B cell (primary cell): ENCODE measurements around the gene MRTO4. TPM values are rescaled to one million over a fixed set of nuclear protein-coding genes. Genes with fewer than 3 reads are reported as not detected.

Experiments used
- ATAC-seq: fragments of 200-7000 bp; cut with Tn5 transposase; one replicate; pipeline ENCODE4 v1.10.0; 2021; ENCODE audit warnings: low read depth, mild to moderate bottlenecking, moderate number of reproducible peaks, moderate library complexity
- CTCF ChIA-PET: fragments of 350-600 bp; sonication (Branson Sonifier 250); formaldehyde crosslinking; loops from one replicate; lab custom pipeline; 2021; ENCODE audit warnings: antibody characterized with exemption, inconsistent platforms; lab: Charles Lee
- POLR2A ChIA-PET: fragments of 350-600 bp; sonication (Branson Sonifier 250); formaldehyde crosslinking; loops from one replicate; lab custom pipeline; 2021; ENCODE audit warnings: antibody characterized with exemption; lab: Charles Lee
- DNase-seq: peaks from one replicate; pipeline ENCODE4 v3.0.0; 2013
- H2AFZ ChIP-seq: 2 replicates; pipeline ENCODE4 v1.6.1; 2012; ENCODE audit warnings: mild to moderate bottlenecking, low read depth, low read length; ENCODE audit not compliant: insufficient read depth, poor library complexity, severe bottlenecking
- H3K27ac ChIP-seq, 2 donors: 1 replicate in 1 of 2; 2 replicates in 1 of 2; pipeline ENCODE4 v1.5.1; 2012 to 2013; ENCODE audit warnings: low read length in 2 of 2, mild to moderate bottlenecking in 2 of 2, moderate library complexity in 1 of 2
- H3K27me3 ChIP-seq, 4 experiments: fragments of 200-600 bp in 1 of 4; sonication (generic) in 1 of 4; replicated peaks in 1 of 4; 1 replicate in 2 of 4; 2 replicates in 2 of 4; pipeline versions ENCODE4 v1.6.1 to v1.7.0; 2013 to 2016; ENCODE audit warnings: low read length in 3 of 4, mild to moderate bottlenecking in 2 of 4, mixed read lengths in 1 of 4, moderate library complexity in 1 of 4; ENCODE audit not compliant: insufficient read depth in 4 of 4, control insufficient read depth in 3 of 4; ENCODE audit errors: control extremely low read depth in 1 of 4
- H3K36me3 ChIP-seq, 2 experiments: replicated peaks in 1 of 2; 1 replicate in 1 of 2; 2 replicates in 1 of 2; pipeline versions ENCODE4 v1.6.1 to v1.7.1; 2013; ENCODE audit warnings: low read length in 1 of 2; ENCODE audit not compliant: insufficient read depth in 2 of 2, control insufficient read depth in 1 of 2; ENCODE audit errors: control extremely low read depth in 1 of 2, extremely low read depth in 1 of 2
- H3K4me1 ChIP-seq, 2 donors: fragments of 200-600 bp in 1 of 2; sonication (generic) in 1 of 2; 1 replicate in 1 of 2; 2 replicates in 1 of 2; pipeline versions ENCODE4 v1.5.1 to v1.6.1; 2013 to 2017; ENCODE audit warnings: low read length in 2 of 2; ENCODE audit not compliant: control insufficient read depth in 2 of 2, insufficient read depth in 2 of 2
- H3K4me2 ChIP-seq: replicated peaks from 2 replicates; pipeline ENCODE3; 2012; ENCODE audit warnings: mild to moderate bottlenecking, low read depth, low read length; ENCODE audit not compliant: poor library complexity, severe bottlenecking
- H3K4me3 ChIP-seq, 5 experiments: fragments of 200-600 bp in 1 of 5; sonication (generic) in 1 of 5; 1 replicate in 3 of 5; 2 replicates in 2 of 5; pipeline versions ENCODE4 v1.5.1 to v1.7.0; 2011 to 2016; ENCODE audit warnings: low read length in 4 of 5, mild to moderate bottlenecking in 4 of 5, low read depth in 2 of 5, control low read depth in 1 of 5, moderate library complexity in 1 of 5; ENCODE audit not compliant: insufficient read depth in 1 of 5; ENCODE audit errors: control extremely low read depth in 1 of 5, extremely low read depth in 1 of 5
- H3K79me2 ChIP-seq: fragments of 200-600 bp; sonication (generic); one replicate; pipeline ENCODE4 v1.6.0; 2016; ENCODE audit warnings: low read length; ENCODE audit not compliant: control insufficient read depth, insufficient read depth
- H3K9ac ChIP-seq: fragments of 200-600 bp; sonication (generic); 2 replicates; pipeline ENCODE4 v1.6.1; 2017; ENCODE audit warnings: mild to moderate bottlenecking, low read length, moderate library complexity
- H3K9me3 ChIP-seq, 3 donors: one replicate each; pipeline versions ENCODE4 v1.6.1 to v1.7.1; 2013; ENCODE audit warnings: low read length in 2 of 3; ENCODE audit not compliant: control insufficient read depth in 2 of 3, insufficient read depth in 1 of 3; ENCODE audit errors: control extremely low read depth in 1 of 3
- H4K20me1 ChIP-seq: 2 replicates; pipeline ENCODE4 v1.6.0; 2012; ENCODE audit warnings: mild to moderate bottlenecking, low read length; ENCODE audit not compliant: insufficient read depth, control insufficient read depth, poor library complexity, severe bottlenecking
- H3K27ac Mint-ChIP-seq: one replicate; pipeline ENCODE4 v1.8.0; 2021; ENCODE audit warnings: mixed read lengths
- H3K27me3 Mint-ChIP-seq: one replicate; pipeline ENCODE4 v1.8.0; 2021; ENCODE audit warnings: mixed read lengths
- H3K4me1 Mint-ChIP-seq: one replicate; pipeline ENCODE4 v1.8.0; 2021; ENCODE audit warnings: mixed read lengths
- H3K4me3 Mint-ChIP-seq: one replicate; pipeline ENCODE4 v1.8.0; 2021; ENCODE audit warnings: mixed read lengths
- H3K9me3 Mint-ChIP-seq: one replicate; pipeline ENCODE4 v1.8.0; 2022; ENCODE audit warnings: mixed read lengths; ENCODE audit not compliant: insufficient read depth
- CTCF ChIP-seq: fragments of 200-600 bp; IDR thresholded peaks from one replicate; pipeline ENCODE4 v1.8.0; 2022; ENCODE audit warnings: antibody characterized with exemption, mild to moderate bottlenecking
- EZH2 ChIP-seq: IDR thresholded peaks from 2 replicates; pipeline ENCODE4 v1.6.1; 2012; ENCODE audit warnings: borderline replicate concordance, low read depth, mild to moderate bottlenecking, moderate library complexity, low read length; ENCODE audit not compliant: insufficient read depth, poor library complexity, severe bottlenecking
- WGBS: methylation state at CpG from one replicate; pipeline ENCODE4 v1.1.5; 2013; ENCODE audit warnings: missing lambda C conversion rate; ENCODE audit not compliant: insufficient coverage; 5-methylcytosine and 5-hydroxymethylcytosine counted together
- intact Hi-C: fragments of 100-400 bp; cut with micrococcal nuclease; formaldehyde crosslinking; loops from one replicate; pipeline ENCODE4 v1.10.0; 2022
- polyA plus RNA-seq: library from polyadenylated mRNA; depleted of rRNA; stranded (reverse); fragments of >200 nt; gene quantifications from 2 replicates; pipeline ENCODE4 v1.2.3, GENCODE V29; 2012
- total RNA-seq, 2 donors: library from RNA; stranded (reverse); fragments of 120-200 nt in 1 of 2; gene quantifications; 1 replicate in 1 of 2; 2 replicates in 1 of 2; pipeline versions ENCODE4 v1.2.3 to v1.2.4, GENCODE V29; 2013 to 2022

The MRTO4 gene
- total and polyA plus RNA-seq, 2 donors (not counting 1 experiment from before 2014, with no cell fraction given): 10.6 to 28.1 TPM

- no peak overlapping the region for H3K9ac ChIP-seq
- no peaks in the 10 kb centered on the region for H3K4me1 Mint-ChIP-seq
Measured at GRCh38 chr1:19260211-19261138, 8.9 kb downstream of the MRTO4 start.

More at GRCh38 chr1:19260211-19261138, 8.9 kb downstream of the MRTO4 start:
- ATAC-seq (no peak), DNase-seq (no peak)
- Histone ChIP-seq H3K36me3 (peaks cover 0 to 37% of the 10 kb centered on the region in 2 experiments), H3K27me3 (no peaks in the 10 kb centered on the region), H3K9me3 (no peaks in the 10 kb centered on the region), H3K4me2 (no peak overlapping the region), H3K4me1 (no peaks in the 10 kb centered on the region), H4K20me1 (peaks cover 11% of the 10 kb centered on the region), H2AFZ (no peak overlapping the region), H3K4me3 (no peak overlapping the region), H3K27ac (no peak overlapping the region), H3K79me2 (no peaks in the 10 kb centered on the region)
- Mint-ChIP-seq H3K27ac (no peak overlapping the region), H3K9me3 (no peaks in the 10 kb centered on the region), H3K27me3 (no peaks in the 10 kb centered on the region), H3K4me3 (no peak overlapping the region)
- intact Hi-C loops: no loop called here
- TF ChIP-seq CTCF (no peak), EZH2 (no peak)
- CTCF ChIA-PET: interaction anchor here (1.8 kb wide), 1 partner anchor 20 kb away, joined by 4 read pairs; no protein-coding TSS in a partner anchor
- WGBS: 92% methylated on average over 17 of the region's 21 CpGs
- POLR2A ChIA-PET: no interaction called here
